ENCODE data around the gene COX4I2.
"Not testable (repeated sequence)": the region's sequence is repeated elsewhere in the genome, so short reads cannot be mapped to it uniquely, and the experiment has no call there.

COX4I2 gene

GRCh38 chr20:31665753-31666152 lies 28.0 kb downstream of the COX4I2 start:
- in situ Hi-C loops (cut with MboI; ENCODE audit: low sequenced_read_pairs, unreplicated experiment): no loop called here
- DNase-seq (ENCODE audit: low spot score): no peak
- no peak for TF ChIP-seq CTCF (IDR thresholded peaks at IDR 0.05; ENCODE audit: borderline replicate concordance, control extremely low read depth, extremely low read depth, insufficient read depth, missing control alignments)

GRCh38 chr20:31666258-31667042 lies 28.7 kb downstream of the COX4I2 start:
- in situ Hi-C loops (cut with MboI; ENCODE audit: low sequenced_read_pairs, unreplicated experiment): no loop called here
- no peak for DNase-seq (ENCODE audit: low spot score)
- no peak for TF ChIP-seq CTCF (IDR thresholded peaks at IDR 0.05; ENCODE audit: borderline replicate concordance, control extremely low read depth, extremely low read depth, insufficient read depth, missing control alignments)

- in situ Hi-C loops (cut with MboI; ENCODE audit: low sequenced_read_pairs, unreplicated experiment): no loop called here
- DNase-seq (ENCODE audit: low spot score): no peak
- no peak for TF ChIP-seq CTCF (IDR thresholded peaks at IDR 0.05; ENCODE audit: borderline replicate concordance, control extremely low read depth, extremely low read depth, insufficient read depth, missing control alignments)
These were observed 29.9 kb downstream of the COX4I2 start for GRCh38 chr20:31667315-31668285.

- in situ Hi-C loops (cut with MboI; ENCODE audit: low sequenced_read_pairs, unreplicated experiment); DNase-seq (ENCODE audit: low spot score): not testable (repeated sequence)
These were observed 31.2 kb downstream of the COX4I2 start for GRCh38 chr20:31668944-31669343.

- no peak for DNase-seq (ENCODE audit: low spot score)
- TF ChIP-seq CTCF (IDR thresholded peaks at IDR 0.05; ENCODE audit: borderline replicate concordance, control extremely low read depth, extremely low read depth, insufficient read depth, missing control alignments): no peak
- in situ Hi-C loops (cut with MboI; ENCODE audit: low sequenced_read_pairs, unreplicated experiment): no loop called here
These were observed 32.2 kb downstream of the COX4I2 start for GRCh38 chr20:31669876-31670275.

- in situ Hi-C loops (cut with MboI; ENCODE audit: low sequenced_read_pairs, unreplicated experiment): no loop called here
- no peak for TF ChIP-seq CTCF (IDR thresholded peaks at IDR 0.05; ENCODE audit: borderline replicate concordance, control extremely low read depth, extremely low read depth, insufficient read depth, missing control alignments)
- DNase-seq (ENCODE audit: low spot score): no peak
These were observed 32.9 kb downstream of the COX4I2 start for GRCh38 chr20:31670371-31671228.
